Measurements from ENCODE around the gene PNLIPRP3. TPM values are rescaled to one million over a fixed set of nuclear protein-coding genes. Genes with fewer than 3 reads are reported as not detected.

The PNLIPRP3 gene
- total and polyA plus RNA-seq, 2 experiments from 2014 or later, result 0.46 to 0.93 TPM

DNA sequence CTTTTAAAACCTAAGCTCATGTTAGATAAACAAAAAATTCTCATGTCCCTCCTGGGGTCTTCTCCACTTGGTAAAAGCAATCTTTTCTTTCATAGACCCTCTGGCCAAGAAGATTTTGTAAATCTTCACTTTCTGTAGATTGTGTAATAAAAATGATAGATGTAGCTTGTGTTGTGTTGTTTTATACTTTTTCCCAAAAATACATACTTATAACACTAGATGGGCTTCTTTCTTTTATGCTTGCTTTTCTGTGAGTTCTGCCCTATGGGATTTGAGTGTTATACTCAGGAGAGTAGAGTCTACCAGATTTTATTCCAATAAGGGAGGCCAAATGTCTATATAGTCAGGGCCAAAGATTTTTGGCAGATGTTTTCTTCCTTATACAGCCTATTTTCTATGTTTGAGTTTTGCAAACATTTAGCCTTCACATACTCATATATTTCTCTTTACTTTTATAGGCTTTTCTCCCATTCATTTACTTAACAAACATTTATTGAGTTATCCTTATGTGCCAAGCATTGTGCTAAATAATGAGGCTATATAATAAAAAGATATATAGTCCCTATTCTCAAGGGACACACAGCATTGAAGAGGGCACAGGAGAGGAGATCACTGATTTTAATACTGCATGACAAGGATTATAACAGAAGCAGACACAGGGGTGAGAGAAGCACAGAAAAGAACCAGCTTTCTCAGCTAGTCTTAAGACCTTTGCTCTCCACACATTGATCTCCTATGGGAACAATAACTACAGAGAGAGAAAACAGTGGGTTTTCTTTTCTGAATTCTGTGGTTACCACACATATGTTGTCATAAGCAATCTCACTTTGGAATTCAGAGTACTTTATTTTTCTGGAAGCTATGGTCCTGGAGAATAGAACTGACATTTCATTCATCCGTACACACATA lies 60.1 kb downstream of the PNLIPRP3 start:
- H3K4me3 ChIP-seq, result no peak overlapping the region
- H3K9me3 ChIP-seq (ENCODE audit: low read depth), result no peaks in the 10 kb centered on the region
- H3K4me1 ChIP-seq (ENCODE audit: insufficient read depth), result no peaks in the 10 kb centered on the region
- H3K27ac ChIP-seq, result no peak overlapping the region
- H3K27me3 ChIP-seq, result no peaks in the 10 kb centered on the region
- 100% methylated on average over 1 of the region's 1 CpG for WGBS (ENCODE audit: low lambda C conversion rate, missing lambda C conversion rate)
- no peak overlapping the region for H3K4me2 ChIP-seq
- TF ChIP-seq CTCF (IDR thresholded peaks at IDR 0.05; ENCODE audit: poor library complexity), result no peak
- no peak for TF ChIP-seq EZH2phosphoT487 (IDR thresholded peaks at IDR 0.05; ENCODE audit: low read depth, severe bottlenecking, unreplicated experiment)
- TF ChIP-seq EZH2 (IDR thresholded peaks at IDR 0.05; ENCODE audit: borderline replicate concordance), result no peak
- no peaks in the 10 kb centered on the region for H3K79me2 ChIP-seq
- H2AFZ ChIP-seq, result no peak overlapping the region
- H3K9me2 ChIP-seq (replicated peaks; ENCODE audit: insufficient read depth), result no peaks in the 10 kb centered on the region
- H3K36me3 ChIP-seq (replicated peaks; ENCODE audit: insufficient read depth, low read depth), result no peaks in the 10 kb centered on the region
- DNase-seq (ENCODE audit: low spot score), result no peak
- H4K20me1 ChIP-seq (ENCODE audit: insufficient read depth, poor library complexity, severe bottlenecking), result no peaks in the 10 kb centered on the region

DNA sequence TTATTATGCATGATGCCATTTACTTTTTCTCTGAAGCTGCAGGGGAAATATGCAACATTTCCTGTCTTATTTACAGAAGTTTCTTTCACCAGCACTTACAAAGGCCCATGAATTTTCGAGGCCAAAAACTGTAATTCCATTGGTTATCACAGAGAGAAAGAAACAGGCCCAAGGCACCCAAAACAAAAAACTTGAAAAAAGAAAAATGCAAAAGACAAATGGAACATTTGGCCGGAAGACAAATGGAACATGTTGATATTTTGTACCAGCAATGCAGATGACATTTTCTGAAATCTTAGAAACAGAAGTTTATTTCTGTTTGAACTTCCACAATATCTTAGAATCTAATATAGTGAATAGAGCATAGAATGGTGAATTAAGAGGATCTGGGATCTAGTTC lies 61.8 kb downstream of the PNLIPRP3 start:
- no peak overlapping the region for H2AFZ ChIP-seq
- DNase-seq (ENCODE audit: low spot score), result no peak
- no peak overlapping the region for H3K27ac ChIP-seq
- no peaks in the 10 kb centered on the region for H3K36me3 ChIP-seq (replicated peaks; ENCODE audit: insufficient read depth, low read depth)
- no peaks in the 10 kb centered on the region for H3K9me3 ChIP-seq (ENCODE audit: low read depth)
- no peaks in the 10 kb centered on the region for H4K20me1 ChIP-seq (ENCODE audit: insufficient read depth, poor library complexity, severe bottlenecking)
- H3K4me2 ChIP-seq, result no peak overlapping the region
- TF ChIP-seq CTCF (IDR thresholded peaks at IDR 0.05; ENCODE audit: poor library complexity), result no peak
- TF ChIP-seq EZH2 (IDR thresholded peaks at IDR 0.05; ENCODE audit: borderline replicate concordance), result no peak
- TF ChIP-seq EZH2phosphoT487 (IDR thresholded peaks at IDR 0.05; ENCODE audit: low read depth, severe bottlenecking, unreplicated experiment), result no peak
- no peaks in the 10 kb centered on the region for H3K9me2 ChIP-seq (replicated peaks; ENCODE audit: insufficient read depth)
- no peaks in the 10 kb centered on the region for H3K4me1 ChIP-seq (ENCODE audit: insufficient read depth)
- no peak overlapping the region for H3K4me3 ChIP-seq
- 84% methylated on average over 2 of the region's 2 CpGs for WGBS (ENCODE audit: low lambda C conversion rate, missing lambda C conversion rate)
- no peaks in the 10 kb centered on the region for H3K79me2 ChIP-seq
- no peaks in the 10 kb centered on the region for H3K27me3 ChIP-seq

DNA sequence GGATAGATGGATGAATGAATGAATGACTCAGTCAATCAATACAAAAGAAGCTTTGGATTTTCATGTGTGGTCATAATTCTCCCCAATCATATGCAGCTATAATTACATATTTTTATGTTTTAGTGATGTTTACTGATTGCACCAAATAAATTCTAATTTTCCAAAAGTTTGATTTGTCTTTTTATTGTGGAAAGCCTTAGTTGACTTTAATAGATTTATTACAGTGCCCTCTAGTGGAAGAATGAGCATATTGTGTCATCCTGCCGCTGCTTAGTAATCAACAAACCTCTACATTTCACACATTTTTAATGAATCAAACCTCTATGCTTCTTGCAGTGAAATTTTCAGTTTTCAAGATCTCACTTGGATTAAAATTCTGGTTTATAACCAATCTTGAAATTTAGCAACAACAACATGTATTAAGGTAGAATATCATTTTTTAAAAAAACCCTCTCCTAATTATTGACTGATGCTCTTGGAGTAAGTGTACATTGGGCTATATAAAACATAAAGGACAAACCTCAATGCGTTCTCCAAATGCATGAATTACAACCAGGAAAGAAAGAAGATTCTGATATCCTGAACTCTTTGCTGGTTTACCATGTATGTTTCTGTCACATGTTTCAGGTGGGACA lies 62.5 kb downstream of the PNLIPRP3 start:
- 14% methylated on average over 2 of the region's 2 CpGs for WGBS (ENCODE audit: low lambda C conversion rate, missing lambda C conversion rate)
- H3K27ac ChIP-seq, result no peak overlapping the region
- H3K27me3 ChIP-seq, result no peaks in the 10 kb centered on the region
- H3K36me3 ChIP-seq (replicated peaks; ENCODE audit: insufficient read depth, low read depth), result no peaks in the 10 kb centered on the region
- H4K20me1 ChIP-seq (ENCODE audit: insufficient read depth, poor library complexity, severe bottlenecking), result no peaks in the 10 kb centered on the region
- H3K79me2 ChIP-seq, result no peaks in the 10 kb centered on the region
- no peak overlapping the region for H3K4me2 ChIP-seq
- DNase-seq (ENCODE audit: low spot score), result peak; percentile 53
- H2AFZ ChIP-seq, result no peak overlapping the region
- no peaks in the 10 kb centered on the region for H3K4me1 ChIP-seq (ENCODE audit: insufficient read depth)
- H3K9me2 ChIP-seq (replicated peaks; ENCODE audit: insufficient read depth), result no peaks in the 10 kb centered on the region
- TF ChIP-seq EZH2 (IDR thresholded peaks at IDR 0.05; ENCODE audit: borderline replicate concordance) (no peak), CTCF (IDR thresholded peaks at IDR 0.05; ENCODE audit: poor library complexity) (peak; percentile 78), EZH2phosphoT487 (IDR thresholded peaks at IDR 0.05; ENCODE audit: low read depth, severe bottlenecking, unreplicated experiment) (no peak)
- no peak overlapping the region for H3K4me3 ChIP-seq
- H3K9me3 ChIP-seq (ENCODE audit: low read depth), result no peaks in the 10 kb centered on the region
